Activated naive CD4-positive, alpha-beta T cell treated with anti-CD3 and anti-CD28 coated beads, Interleukin-2, amount 50 U/mL, for 72 hours (primary cell): Measurements from ENCODE around the gene NDUFB7. TPM values are rescaled to one million over a fixed set of nuclear protein-coding genes. Genes with fewer than 3 reads are reported as not detected.
"Not testable (repeated sequence)": the region's sequence is repeated elsewhere in the genome, so short reads cannot be mapped to it uniquely, and the experiment has no call there.

Source experiments
- ATAC-seq, 2 donors: fragments of 150-1000 bp; cut with Tn5 transposase; 2 replicates each; pipeline ENCODE4 v1.10.0; 2021; ENCODE audit warnings: mild to moderate bottlenecking in 2 of 2, moderate library complexity in 2 of 2
- DNase-seq, 2 donors: peaks; one replicate each; pipeline ENCODE4 v3.0.0; 2021 to 2022; ENCODE audit warnings: low spot score in 2 of 2
- H3K27ac Mint-ChIP-seq, 2 donors: one replicate each; pipeline ENCODE4 v1.8.0; 2022; ENCODE audit warnings: mild to moderate bottlenecking in 2 of 2, mixed read lengths in 2 of 2
- H3K36me3 Mint-ChIP-seq, 2 donors: one replicate each; pipeline ENCODE4 v1.8.0; 2022; ENCODE audit warnings: mixed read lengths in 2 of 2
- H3K9me3 Mint-ChIP-seq, 2 donors: one replicate each; pipeline ENCODE4 v1.8.0; 2022; ENCODE audit warnings: mixed read lengths in 2 of 2
- total RNA-seq, 2 donors: library from RNA; stranded (reverse); gene quantifications; one replicate each; pipeline ENCODE4 v1.2.3, GENCODE V29; 2022

Gene NDUFB7
- total RNA-seq = 100 to 1,000 TPM; 111 to 129 TPM

- DNase-seq (peak; percentile 93 to 94), ATAC-seq (peak; percentile 97)
- Mint-ChIP-seq H3K36me3 (peaks cover 0 to 6% of the 10 kb centered on the region in 2 donors), H3K9me3 (no peaks in the 10 kb centered on the region), H3K27ac (peak within 1 kb of the TSS; percentile 87 to 98)
Observed at GRCh38 chr19:14571695-14572490, at the start of gene NDUFB7. Gene NDUFB7 (minus strand): TSS chr19:14572066. CDS start chr19:14572000, 66 bp downstream.

DNA sequence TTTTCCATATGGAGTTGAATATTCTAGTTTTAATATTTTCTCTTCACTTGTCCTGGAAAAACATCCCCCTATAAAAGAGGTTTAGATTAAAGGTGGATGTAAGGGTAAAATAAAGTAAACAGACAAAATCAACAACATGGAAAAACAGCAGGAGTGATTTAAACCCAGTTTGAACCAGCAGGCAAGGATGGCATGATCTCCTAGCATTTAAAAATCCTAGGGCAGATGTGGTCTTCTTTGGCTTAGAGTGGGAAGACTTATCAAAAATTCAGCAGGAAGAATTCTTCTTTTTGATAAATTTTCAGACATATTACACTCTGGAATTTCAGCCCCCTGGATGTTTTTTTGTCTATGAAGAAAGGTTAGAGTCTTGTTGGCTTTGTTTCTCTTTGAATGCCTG is 47.5 kb upstream of the NDUFB7 start:
- no peak for ATAC-seq
- Mint-ChIP-seq H3K9me3 (no peaks in the 10 kb centered on the region), H3K27ac (no peak overlapping the region), H3K36me3 (no peaks in the 10 kb centered on the region)
- DNase-seq = no peak

GRCh38 chr19:14616407-14616806 is 44.5 kb upstream of the NDUFB7 start:
- no peak for ATAC-seq
- Mint-ChIP-seq H3K9me3 (no peaks in the 10 kb centered on the region), H3K27ac (no peak overlapping the region), H3K36me3 (no peaks in the 10 kb centered on the region)
- DNase-seq = no peak

GRCh38 chr19:14615623-14616022 is 43.8 kb upstream of the NDUFB7 start:
- ATAC-seq (no peak), DNase-seq (no peak)
- Mint-ChIP-seq H3K9me3 (no peaks in the 10 kb centered on the region), H3K36me3 (no peaks in the 10 kb centered on the region), H3K27ac (no peak overlapping the region)

DNA sequence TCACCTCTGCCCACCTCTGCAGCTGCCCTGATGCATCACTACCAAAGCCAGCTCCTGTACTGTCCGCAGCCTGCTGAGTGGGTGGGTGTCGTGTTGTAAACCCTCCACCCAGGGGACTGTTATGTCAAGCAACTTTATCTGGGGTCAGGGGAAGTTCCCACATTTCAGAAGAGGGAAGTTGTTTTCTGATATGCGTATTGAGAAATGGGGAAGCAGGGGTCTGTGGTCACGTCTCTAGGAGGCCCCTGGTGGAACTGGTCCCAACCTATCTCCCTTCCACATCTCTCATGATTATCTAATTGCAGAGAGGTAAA is 42.2 kb upstream of the NDUFB7 start:
- H3K9me3 Mint-ChIP-seq = no peaks in the 10 kb centered on the region
- ATAC-seq = no peak

DNA sequence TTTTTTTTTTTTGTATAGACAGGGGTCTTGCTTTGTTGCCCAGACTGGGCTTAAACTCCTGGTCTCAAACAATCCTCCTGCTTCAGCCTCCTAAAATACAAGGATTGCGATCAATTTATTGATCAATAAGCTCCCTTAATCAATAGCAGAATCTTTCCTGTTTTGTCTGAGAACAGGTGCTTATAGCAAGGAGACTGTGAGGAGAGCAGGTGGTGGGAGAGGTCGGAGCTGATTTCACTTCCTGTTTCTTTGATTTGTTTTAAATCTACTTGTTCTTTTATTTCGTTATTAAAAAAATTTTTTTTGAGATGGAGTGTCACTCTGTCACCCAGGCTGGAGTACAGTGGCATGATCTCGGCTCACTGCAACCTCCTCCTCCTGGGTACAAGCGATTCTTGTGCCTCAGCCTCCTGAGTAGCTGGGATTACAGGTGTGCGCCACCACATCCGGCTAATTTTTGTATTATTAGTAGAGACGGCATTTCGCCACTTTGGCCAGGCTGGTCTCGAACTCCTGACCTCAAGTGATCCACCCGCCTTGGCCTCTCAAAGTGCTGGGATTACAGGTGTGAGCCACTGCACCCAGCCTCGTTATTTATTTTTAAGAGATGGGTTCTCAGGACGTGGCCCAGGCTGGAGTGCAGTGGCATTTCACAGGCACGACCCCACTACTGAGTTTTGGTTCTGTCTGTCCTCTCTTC is 41.7 kb upstream of the NDUFB7 start:
- H3K27ac Mint-ChIP-seq, DNase-seq, ATAC-seq, H3K36me3 Mint-ChIP-seq, H3K9me3 Mint-ChIP-seq: not testable (repeated sequence)

More for the DNA sequence above, 42.2 kb upstream of the NDUFB7 start:
- Mint-ChIP-seq H3K27ac (no peak overlapping the region), H3K36me3 (no peaks in the 10 kb centered on the region)
- DNase-seq = no peak

DNA sequence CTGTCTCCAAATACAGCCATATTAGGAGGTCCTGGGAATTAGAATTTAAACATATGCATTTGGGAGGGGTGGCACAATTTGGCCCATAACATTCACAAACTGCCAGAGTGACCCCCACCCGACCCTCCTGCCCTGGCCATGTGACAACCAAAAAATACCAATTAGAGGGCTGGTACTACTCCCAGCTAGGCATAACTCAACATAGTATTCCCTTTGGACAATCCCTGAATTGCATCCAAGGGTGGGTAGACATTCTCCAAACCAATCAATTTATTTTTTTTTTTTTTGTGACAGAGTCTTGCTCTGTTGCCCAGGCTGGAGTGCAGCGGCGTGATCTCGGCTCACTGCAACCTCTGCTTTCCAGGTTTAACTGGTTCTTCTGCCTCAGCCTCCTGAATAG is 40.8 kb upstream of the NDUFB7 start:
- Mint-ChIP-seq H3K9me3 (no peaks in the 10 kb centered on the region), H3K27ac (no peak overlapping the region), H3K36me3 (no peaks in the 10 kb centered on the region)
- DNase-seq = no peak
- no peak for ATAC-seq

GRCh38 chr19:14612242-14612641 is 40.4 kb upstream of the NDUFB7 start:
- ATAC-seq, H3K36me3 Mint-ChIP-seq, DNase-seq, H3K9me3 Mint-ChIP-seq, H3K27ac Mint-ChIP-seq: not testable (repeated sequence)

GRCh38 chr19:14611051-14611450 is 39.2 kb upstream of the NDUFB7 start:
- DNase-seq (no peak), ATAC-seq (no peak)
- no peaks in the 10 kb centered on the region for H3K36me3 Mint-ChIP-seq
- H3K9me3 Mint-ChIP-seq = no peaks in the 10 kb centered on the region
- no peak overlapping the region for H3K27ac Mint-ChIP-seq

DNA sequence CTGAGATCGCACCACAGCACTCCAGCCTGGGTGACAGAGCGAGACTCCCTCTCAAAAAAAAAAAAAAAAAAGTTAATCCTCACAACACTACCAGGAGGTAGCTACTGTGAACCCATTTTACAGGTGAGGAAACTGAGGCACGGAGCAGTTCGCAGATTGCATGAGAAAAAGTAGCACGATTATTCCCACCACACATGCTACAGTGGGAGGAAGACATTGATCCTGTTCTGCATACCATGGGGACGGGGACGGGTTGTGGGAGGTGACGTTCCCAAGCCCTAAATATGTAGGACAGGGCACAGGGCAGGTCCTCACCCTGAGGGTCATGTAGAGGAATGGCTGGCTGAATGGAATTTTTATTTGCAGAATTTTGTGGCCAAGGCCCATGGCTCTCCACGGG is 34.8 kb upstream of the NDUFB7 start:
- ATAC-seq = no peak
- peaks cover 0 to 15% of the 10 kb centered on the region in 2 donors for H3K36me3 Mint-ChIP-seq
- no peak for DNase-seq
- no peak overlapping the region for H3K27ac Mint-ChIP-seq
- peaks cover 0 to 10% of the 10 kb centered on the region in 2 donors for H3K9me3 Mint-ChIP-seq

DNA sequence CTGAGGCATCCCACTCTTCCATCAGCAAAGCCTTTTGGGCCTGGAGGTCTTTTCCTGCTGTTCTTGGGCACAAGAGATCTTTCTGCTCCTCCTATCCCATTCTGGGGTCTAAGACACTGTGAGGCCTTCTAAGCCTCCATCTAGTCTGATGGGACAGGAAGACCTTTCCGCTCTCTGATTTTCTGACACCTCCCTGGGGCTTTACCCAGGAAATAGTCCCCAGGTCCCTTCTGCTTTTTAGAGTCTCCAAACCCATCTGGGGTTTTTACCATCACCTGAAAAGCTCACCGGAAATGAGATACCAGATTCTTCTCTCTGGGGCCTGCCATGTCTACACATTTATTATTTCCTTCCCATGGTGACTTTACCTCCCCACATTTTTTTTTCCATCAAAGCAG is 32.1 kb upstream of the NDUFB7 start:
- H3K36me3 Mint-ChIP-seq = peaks cover 0 to 15% of the 10 kb centered on the region in 2 donors
- peak overlapping the region; percentile 72 to 79 for H3K27ac Mint-ChIP-seq
- H3K9me3 Mint-ChIP-seq = peaks cover 0 to 13% of the 10 kb centered on the region in 2 donors
- no peak for DNase-seq
- peak; percentile 38 to 84 for ATAC-seq

- Mint-ChIP-seq H3K9me3 (peaks cover 9 to 28% of the 10 kb centered on the region in 2 donors), H3K27ac (no peak overlapping the region), H3K36me3 (peaks cover 7 to 15% of the 10 kb centered on the region in 2 donors)
- no peak for DNase-seq
- no peak for ATAC-seq
Observed at GRCh38 chr19:14599548-14600147, 27.8 kb upstream of the NDUFB7 start.

GRCh38 chr19:14595558-14595957 is 23.7 kb upstream of the NDUFB7 start:
- no peak overlapping the region for H3K27ac Mint-ChIP-seq
- DNase-seq (no peak), ATAC-seq (no peak)
- H3K36me3 Mint-ChIP-seq = peaks cover 0 to 7% of the 10 kb centered on the region in 2 donors
- H3K9me3 Mint-ChIP-seq = peaks cover 9 to 17% of the 10 kb centered on the region in 2 donors

DNA sequence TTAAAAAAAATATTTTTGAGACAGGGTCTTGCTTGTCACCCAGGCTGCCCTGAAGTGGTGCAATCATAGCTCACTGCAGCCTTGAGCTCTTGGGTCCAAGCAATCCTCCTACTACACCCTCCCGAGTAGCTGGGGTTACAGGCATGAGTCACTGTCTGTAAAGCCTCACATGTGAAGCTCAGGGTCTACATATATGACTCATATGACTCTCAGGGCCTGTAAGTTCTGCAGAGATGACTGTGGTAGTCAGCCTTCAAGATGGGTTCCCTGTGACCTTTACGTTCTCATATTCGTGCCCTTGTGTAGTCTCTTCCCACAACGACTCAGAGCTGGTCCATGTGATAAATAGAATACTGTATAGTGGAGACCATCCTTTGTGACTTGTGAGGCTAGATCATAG is 17.6 kb upstream of the NDUFB7 start:
- not testable (repeated sequence) for DNase-seq, H3K36me3 Mint-ChIP-seq, H3K9me3 Mint-ChIP-seq
- H3K27ac Mint-ChIP-seq = peak overlapping the region in 1 of 2 donors; percentile 70
- peak; percentile 70 to 75 for ATAC-seq

DNA sequence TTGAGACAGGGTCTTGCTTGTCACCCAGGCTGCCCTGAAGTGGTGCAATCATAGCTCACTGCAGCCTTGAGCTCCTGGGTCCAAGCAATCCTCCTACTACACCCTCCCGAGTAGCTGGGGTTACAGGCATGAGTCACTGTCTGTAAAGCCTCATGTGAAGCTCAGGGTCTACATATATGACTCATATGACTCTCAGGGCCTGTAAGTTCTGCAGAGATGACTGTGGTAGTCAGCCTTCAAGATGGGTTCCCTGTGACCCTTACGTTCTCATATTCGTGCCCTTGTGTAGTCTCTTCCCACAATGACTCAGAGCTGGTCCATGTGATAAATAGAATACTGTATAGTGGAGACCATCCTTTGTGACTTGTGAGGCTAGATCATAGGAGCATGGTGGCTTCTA is 13.3 kb upstream of the NDUFB7 start:
- not testable (repeated sequence) for H3K36me3 Mint-ChIP-seq, H3K9me3 Mint-ChIP-seq
- peak overlapping the region in 1 of 2 donors; percentile 18 for H3K27ac Mint-ChIP-seq
- ATAC-seq = peak; percentile 90 to 97
- DNase-seq = peak; percentile 56 to 77

DNA sequence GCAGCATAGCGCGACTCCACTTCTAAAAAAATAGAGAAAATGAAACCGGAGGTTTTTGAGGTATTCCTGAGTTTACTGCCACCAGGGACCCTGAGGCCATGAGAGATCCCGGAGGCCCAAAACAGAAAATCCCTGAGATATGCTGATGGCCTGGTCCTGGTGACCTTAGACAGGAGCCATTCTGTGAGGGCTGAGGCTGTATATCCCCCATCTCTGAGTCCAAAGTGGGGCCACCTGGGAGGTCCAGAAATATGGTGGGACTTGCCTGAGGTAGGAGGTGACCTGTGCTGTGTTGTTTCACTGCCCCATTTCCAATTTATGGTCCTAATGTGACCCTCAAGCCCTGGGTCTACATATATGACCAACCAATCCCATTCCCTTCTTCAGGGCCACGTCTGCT is 12.5 kb upstream of the NDUFB7 start:
- DNase-seq, H3K36me3 Mint-ChIP-seq, H3K9me3 Mint-ChIP-seq, ATAC-seq: not testable (repeated sequence)
- peak overlapping the region in 1 of 2 donors; percentile 68 for H3K27ac Mint-ChIP-seq

GRCh38 chr19:14582894-14583340 is 11.1 kb upstream of the NDUFB7 start, which contains the start of gene CLEC17A:
Gene CLEC17A (plus strand): TSS chr19:14583084. CDS start chr19:14583161, 77 bp downstream.
- no peaks in the 10 kb centered on the region for H3K9me3 Mint-ChIP-seq
- ATAC-seq (no peak), DNase-seq (no peak)
- peak within 1 kb of the TSS in 1 of 2 donors; percentile 68 for H3K27ac Mint-ChIP-seq
- H3K36me3 Mint-ChIP-seq = no peaks in the 10 kb centered on the region
